GM18508 (cell line): ENCODE results near the gene PLS1.
"Not testable (repeated sequence)": the region's sequence is repeated elsewhere in the genome, so short reads cannot be mapped to it uniquely, and the experiment has no call there.

ENCODE experiments used
- ATAC-seq: cut with Tn5 transposase; IDR thresholded peaks from one replicate; pipeline ENCODE4 v1.9.1; 2021; ENCODE audit warnings: moderate number of reproducible peaks; ENCODE audit not compliant: insufficient read depth, unreplicated experiment

The PLS1 gene

GRCh38 chr3:142595581-142595950, 627 bp upstream of the PLS1 start:
- ATAC-seq = no peak

GRCh38 chr3:142596726-142597088, 514 bp downstream of the PLS1 start:
- no peak for ATAC-seq

GRCh38 chr3:142597906-142598305, 1.7 kb downstream of the PLS1 start:
- ATAC-seq = no peak

DNA sequence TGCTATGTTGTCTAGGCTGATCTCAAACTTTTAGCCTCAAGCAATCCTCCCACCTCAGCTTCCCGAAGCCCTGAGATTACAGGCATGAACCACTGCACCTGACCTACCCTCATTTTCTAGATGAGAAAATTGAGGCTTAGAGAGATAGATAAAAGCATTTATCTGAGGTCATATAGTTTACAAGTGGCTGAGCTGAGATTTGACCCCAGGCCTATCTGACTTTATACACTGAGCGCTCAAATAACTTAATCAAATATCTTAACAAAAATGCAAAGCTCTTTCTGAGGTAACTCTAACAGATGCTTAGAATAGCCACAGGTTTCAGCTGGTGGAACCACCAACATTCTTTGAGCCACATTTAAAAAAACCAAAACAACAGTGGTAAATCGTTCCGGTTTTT, 5.5 kb downstream of the PLS1 start:
- no peak for ATAC-seq

- ATAC-seq = no peak
Observed at GRCh38 chr3:142602619-142603385, 6.6 kb downstream of the PLS1 start.

GRCh38 chr3:142603386-142603705, 7.2 kb downstream of the PLS1 start:
- not testable (repeated sequence) for ATAC-seq

DNA sequence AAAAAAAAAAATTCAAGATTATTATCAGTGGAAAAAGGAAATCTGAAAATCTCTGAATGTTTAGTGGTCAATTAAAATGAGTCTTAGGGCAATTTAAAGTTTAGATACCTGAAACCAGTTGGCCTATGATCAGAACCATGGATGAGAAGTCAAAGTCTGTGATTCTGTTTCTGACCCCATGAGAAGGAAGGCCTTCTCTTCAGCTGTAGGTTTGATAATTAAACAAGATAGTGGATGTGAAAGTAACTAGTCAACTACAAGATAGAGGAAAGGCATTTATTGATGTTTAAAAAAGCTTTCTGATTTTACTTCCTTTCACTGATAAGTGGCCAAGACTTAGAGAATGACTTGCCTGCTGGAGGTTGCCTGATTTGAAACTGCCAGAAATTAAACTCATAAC, 8.7 kb downstream of the PLS1 start:
- ATAC-seq = no peak

DNA sequence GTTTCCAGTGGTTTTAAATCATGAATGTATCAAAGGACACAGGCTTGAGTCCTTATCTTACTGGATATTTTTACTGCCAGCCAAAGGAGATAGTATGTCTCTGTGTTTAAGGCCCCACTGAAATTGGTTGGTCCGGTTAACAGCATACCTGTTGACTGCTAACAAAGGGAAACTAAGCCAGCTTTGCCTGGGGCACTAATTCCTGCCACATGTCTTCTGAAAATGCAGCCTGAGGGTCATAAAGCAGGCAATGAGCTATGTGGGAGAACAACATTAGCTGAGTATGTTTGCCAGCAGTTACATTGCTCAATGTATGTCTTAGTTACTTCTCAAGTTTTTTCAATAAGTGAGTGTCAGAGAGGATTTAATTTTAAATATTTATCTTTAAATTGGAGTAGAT, 12.4 kb downstream of the PLS1 start:
- ATAC-seq = no peak

GRCh38 chr3:142609136-142609535, 12.9 kb downstream of the PLS1 start:
- no peak for ATAC-seq

DNA sequence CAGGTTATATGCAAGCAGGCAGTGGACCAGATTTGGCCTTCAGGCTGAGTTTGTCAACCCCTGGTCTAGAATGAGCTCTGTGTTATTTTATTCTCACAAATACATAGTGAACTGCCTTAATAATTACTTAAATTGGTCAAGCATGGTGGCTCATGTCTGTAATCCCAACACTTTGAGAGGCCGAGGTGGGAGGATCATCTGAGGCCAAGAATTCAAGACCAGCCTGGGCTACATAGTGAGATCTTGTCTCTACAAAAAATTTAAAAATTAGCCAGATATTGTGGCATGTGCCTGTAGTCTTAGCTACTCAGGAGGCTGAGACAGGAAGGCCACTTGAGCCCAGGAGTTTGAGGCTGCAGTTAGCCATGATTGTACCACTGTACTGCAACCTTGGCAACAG, 15.0 kb downstream of the PLS1 start:
- ATAC-seq = no peak

DNA sequence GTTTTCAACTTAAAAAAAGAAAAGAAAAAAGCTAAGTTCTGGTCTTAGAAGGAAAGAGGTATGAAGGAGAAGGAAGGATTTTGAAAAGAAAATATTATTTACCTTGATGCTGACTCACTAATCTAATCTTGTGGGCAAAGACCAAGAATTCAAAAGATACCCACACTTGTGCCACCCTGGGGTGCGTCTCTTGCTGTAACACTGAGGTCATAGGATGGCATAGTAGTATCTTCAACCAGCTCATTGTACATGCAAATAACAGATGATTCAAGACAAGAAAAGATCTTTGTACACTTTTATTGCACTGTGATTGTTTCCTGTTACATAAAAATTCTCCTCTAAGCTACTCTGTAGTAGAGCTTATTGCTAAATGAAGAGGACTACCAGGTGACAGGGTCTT, 17.3 kb downstream of the PLS1 start:
- no peak for ATAC-seq

DNA sequence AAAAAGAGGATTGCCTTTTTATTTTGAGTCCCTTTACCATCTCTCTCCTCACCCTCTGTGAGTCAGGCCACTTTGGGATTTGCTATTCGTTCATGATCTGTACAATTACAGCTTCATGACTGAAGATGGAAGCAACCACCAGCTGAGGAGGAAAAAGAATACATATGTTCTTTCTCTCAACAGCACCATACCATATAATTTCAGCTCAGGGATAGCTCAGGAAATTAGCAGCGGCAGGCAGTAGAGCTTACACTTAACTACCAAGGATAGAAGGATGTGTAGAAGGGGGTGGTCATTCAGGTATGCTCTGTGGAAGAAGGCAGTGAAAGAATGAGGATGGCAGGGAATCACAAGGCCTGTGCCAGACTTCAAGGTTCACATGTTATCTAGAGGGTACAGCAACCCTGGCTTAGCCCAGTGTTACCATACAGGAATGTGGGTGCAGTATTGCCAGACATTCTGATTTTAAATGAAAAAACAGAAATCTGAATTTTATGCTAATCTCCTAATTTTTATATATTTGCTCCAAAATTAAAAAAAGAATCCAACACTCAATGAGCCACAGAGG, 17.9 kb downstream of the PLS1 start:
- ATAC-seq = no peak

- ATAC-seq = no peak
Observed at GRCh38 chr3:142615171-142615570, 19.0 kb downstream of the PLS1 start.

DNA sequence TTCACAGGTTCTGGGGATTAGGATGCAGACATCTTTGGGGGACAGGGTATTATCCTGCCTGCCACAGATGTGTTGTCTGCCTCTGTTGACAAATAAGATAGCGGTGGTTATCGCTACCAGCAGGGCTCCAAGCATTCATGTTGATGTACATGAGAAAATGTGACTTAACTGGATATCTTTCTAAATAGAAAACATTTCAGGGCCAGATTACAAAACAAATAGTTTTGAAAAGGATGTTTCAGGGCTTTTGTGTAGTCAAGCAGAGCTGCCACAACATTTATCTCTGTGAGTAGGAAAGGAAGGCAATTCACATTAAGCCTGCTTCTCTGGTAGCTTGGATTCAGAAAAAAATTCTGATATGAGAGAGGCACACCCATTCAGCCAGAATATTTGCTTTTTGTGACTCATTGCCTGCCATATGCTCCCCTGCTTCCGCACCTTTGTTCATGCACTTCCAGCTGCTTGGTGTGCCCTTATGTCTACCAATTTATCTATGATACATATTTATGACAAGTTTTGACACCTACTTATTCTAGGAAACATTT, 22.8 kb downstream of the PLS1 start:
- ATAC-seq = no peak

DNA sequence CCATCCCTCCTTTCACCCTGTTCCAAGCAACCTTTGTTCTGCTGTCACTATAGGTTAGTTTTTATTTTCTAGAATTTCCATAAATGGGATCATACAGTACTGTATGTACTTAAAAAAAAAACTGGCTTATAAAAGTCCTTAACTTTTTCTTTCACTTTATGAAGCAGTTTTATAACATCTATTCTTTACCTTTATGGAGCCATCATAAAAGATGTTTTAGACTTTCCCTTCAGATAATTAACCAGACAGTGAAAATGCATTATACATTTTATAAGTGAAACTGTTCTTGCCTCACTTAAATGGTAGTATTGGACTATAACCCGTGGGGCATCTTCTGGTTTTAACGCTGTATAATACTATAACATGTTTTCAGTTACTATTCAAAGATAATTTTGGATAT, 26.2 kb downstream of the PLS1 start:
- ATAC-seq = no peak

DNA sequence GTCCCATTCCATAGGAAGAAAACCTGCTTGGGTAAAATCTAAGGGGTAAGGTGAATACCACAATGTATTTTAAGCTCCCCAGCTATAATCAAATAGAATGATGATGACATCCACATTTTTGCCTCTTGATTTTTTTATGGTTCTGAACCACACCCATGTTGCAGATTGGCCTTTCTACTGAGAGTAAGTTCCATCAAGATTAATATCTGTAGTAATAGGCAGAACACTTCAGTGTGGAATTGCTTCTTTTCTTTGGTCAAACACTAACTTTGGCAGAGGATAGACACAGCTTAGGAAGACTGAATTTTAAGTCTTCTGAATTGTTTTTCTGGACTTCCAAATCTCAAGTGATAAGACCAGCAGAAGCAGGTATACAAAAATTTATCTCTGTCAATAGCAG, 27.0 kb downstream of the PLS1 start:
- no peak for ATAC-seq

DNA sequence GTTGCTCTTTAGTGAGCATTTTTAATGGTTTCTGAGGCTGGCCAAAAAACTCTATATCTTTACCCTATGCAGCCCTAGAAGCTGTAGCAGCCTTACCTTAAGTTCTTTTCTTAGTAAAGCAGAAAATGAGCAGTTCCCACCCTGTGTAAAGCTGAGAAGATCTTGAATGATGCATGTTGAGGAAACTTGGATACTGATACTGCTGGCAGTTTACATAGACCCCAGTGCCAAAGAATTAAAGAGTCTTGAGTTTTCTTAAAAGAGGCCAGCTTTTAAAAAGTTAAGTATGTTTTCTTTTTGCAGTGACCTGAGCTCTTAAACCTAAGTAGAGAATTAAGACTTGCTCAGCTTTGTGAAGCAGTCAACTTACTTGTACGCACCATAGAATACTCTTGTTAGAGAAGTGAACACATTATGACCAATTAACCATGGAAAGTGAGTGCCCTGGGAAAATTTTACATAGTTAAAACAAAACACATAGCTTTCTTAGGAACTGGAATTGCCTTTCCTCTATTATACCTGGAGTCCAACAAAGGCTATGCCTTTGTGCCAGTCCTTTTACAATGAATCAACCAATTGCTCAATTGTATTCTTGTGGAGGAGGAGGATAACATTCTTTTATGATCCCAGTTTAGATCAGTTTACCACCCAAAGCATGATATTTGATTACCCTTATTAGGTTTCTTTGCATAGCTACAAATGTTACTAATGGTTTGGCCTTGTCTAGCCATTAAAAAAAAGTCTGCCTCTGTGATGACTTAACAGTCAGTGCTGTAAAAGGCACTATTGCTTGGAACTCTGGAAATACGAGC, 28.4 kb downstream of the PLS1 start:
- no peak for ATAC-seq

DNA sequence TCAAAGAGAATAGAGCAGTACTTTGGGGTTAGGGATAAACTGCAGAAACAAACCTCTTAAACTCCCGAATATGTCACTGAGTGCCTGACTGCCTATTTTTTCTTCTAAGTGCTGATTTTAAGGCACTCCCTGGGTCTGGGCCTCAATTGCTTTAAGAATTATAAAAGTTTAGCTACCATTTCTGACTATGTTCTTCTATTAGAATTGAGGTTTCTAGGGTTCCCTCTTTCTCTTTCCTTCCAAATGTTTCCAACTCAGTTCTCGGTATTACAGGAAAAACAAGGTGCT, 28.9 kb downstream of the PLS1 start:
- ATAC-seq = no peak

- ATAC-seq = no peak
Observed at GRCh38 chr3:142626971-142627370, 30.8 kb downstream of the PLS1 start.

- no peak for ATAC-seq
Observed at GRCh38 chr3:142628801-142629200, 32.6 kb downstream of the PLS1 start.

- ATAC-seq = no peak
Observed at GRCh38 chr3:142633073-142633472, 36.9 kb downstream of the PLS1 start.

GRCh38 chr3:142636050-142636449, 39.9 kb downstream of the PLS1 start:
- ATAC-seq = no peak
